ENCODE data around the gene KRABD2.

DNA sequence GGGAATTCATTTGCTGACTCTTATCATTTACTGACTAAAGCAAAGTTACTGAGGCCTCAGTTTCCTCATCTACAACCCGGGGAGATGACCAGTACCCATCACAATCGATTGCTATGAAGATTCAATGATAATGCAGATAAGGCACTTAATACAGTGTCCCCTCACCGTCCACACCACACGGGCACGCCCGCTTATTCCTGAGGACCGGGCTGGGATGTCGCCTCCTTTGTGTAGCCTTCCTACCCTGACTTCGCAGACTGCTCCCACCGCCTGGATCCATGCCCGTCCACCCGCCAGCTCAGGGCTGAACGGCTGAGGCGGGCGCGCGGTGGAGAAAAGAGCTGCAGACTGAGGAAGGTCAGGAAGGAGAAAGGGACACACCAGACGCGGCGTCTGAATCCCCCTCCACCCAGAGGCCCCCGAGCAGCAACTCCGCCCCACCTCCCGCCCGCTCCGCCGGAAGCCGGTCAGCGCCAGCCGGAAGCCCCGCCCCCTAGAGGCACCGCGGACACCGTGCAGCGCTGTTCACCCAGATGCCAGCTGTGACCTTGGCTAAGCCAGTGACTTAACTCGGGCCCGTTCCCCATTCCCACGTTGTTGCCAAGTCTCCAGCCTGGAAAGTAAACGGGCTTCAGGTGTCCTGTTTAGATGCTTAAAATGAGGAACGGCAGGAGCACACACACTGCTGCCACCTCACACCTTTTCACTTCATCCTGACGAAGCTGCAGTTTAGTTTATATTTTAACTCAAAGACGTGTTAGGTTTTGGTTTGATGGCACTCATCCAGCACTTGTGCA, at the start of gene KRABD2:
- TF ChIP-seq, protein P1, sequence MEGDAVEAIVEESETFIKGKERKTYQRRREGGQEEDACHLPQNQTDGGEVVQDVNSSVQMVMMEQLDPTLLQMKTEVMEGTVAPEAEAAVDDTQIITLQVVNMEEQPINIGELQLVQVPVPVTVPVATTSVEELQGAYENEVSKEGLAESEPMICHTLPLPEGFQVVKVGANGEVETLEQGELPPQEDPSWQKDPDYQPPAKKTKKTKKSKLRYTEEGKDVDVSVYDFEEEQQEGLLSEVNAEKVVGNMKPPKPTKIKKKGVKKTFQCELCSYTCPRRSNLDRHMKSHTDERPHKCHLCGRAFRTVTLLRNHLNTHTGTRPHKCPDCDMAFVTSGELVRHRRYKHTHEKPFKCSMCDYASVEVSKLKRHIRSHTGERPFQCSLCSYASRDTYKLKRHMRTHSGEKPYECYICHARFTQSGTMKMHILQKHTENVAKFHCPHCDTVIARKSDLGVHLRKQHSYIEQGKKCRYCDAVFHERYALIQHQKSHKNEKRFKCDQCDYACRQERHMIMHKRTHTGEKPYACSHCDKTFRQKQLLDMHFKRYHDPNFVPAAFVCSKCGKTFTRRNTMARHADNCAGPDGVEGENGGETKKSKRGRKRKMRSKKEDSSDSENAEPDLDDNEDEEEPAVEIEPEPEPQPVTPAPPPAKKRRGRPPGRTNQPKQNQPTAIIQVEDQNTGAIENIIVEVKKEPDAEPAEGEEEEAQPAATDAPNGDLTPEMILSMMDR (IDR thresholded peaks at IDR 0.05), result peak in 3 of 4 experiments; percentile 46 to 57 (median 52)
- peak; percentile 74 to 75 for TF ChIP-seq POLR2A (IDR thresholded peaks at IDR 0.05)
- TF ChIP-seq EP300 (IDR thresholded peaks at IDR 0.05), result no peak
